ENCODE measurements around the gene GVQW3. TPM values are rescaled to one million over a fixed set of nuclear protein-coding genes. Genes with fewer than 3 reads are reported as not detected.

GVQW3 gene
- 1 to 10 TPM in 3 of 4 donors, under 1 TPM in 1; 0.41 to 4.7 (median 2.2) TPM for total RNA-seq
- polyA plus RNA-seq, result 1 to 10 TPM in 1 of 3 donors, under 1 TPM in 2; 0.60 to 1.9 (median 0.69) TPM

DNA sequence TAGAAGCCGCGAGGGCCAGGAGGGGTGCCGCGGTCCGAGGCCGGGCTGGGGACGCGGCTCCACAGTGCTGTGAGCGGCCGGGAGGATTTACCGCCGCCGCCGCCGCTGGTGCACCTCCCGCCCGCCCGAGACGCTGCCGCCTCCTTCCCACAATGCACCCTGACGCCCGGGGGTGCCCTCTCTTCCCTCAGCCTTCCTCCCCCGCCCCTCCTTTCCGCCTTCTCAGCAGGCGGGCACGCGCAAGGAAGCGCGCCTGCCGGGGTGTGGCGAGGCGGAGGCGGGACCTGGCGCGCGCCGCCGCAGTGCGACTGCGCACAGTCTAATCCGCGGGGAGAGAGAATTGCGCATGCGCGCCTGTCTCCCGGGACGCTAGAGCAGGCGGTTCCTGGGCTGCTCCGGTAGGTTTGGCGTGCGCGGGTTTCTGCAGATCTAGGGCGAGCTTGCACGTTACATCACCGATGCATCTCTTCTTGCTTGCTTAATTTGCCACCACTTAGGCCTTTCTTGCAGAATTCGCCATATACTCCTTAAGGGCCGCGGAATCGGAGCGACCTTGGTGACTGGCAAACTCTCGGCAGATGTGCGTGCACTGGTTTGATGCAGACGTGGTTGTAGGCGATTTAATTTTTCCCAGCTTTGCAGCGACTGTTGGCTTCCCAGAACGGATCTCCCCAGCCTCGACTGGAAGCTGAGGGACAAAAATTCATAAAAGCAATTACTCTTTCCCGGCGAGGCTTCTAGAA, at the start of gene GVQW3, which contains the start of gene THAP12:
Gene GVQW3, plus strand, starts transcription at position 347 of the 743 bp plus-strand sequence. CDS start 506 bp downstream, outside the sequence.
Gene THAP12, minus strand, starts transcription at position 156 of the 743 bp plus-strand sequence. CDS start 296 bp downstream, outside the sequence.
- Histone ChIP-seq H3K4me1 (peaks cover 0 to 43% (median 28%) of the 10 kb centered on the region in 4 donors), H3K36me3 (peaks cover 0 to 6% (median 0%) of the 10 kb centered on the region in 4 donors), H3K4me3 (peak within 1 kb of the TSS; percentile 69 to 92 (median 86)), H3K27ac (peak within 1 kb of the TSS; percentile 82 to 86 (median 86)), H3K9me3 (no peaks in the 10 kb centered on the region), H3K27me3 (no peaks in the 10 kb centered on the region)
- 0 to 1% methylated on average over 69 of the region's 69 CpGs for WGBS, 2 donors
- peak; percentile 35 to 95 (median 70) for TF ChIP-seq POLR2AphosphoS5 (IDR thresholded peaks at IDR 0.05)
- TF ChIP-seq, protein P1, sequence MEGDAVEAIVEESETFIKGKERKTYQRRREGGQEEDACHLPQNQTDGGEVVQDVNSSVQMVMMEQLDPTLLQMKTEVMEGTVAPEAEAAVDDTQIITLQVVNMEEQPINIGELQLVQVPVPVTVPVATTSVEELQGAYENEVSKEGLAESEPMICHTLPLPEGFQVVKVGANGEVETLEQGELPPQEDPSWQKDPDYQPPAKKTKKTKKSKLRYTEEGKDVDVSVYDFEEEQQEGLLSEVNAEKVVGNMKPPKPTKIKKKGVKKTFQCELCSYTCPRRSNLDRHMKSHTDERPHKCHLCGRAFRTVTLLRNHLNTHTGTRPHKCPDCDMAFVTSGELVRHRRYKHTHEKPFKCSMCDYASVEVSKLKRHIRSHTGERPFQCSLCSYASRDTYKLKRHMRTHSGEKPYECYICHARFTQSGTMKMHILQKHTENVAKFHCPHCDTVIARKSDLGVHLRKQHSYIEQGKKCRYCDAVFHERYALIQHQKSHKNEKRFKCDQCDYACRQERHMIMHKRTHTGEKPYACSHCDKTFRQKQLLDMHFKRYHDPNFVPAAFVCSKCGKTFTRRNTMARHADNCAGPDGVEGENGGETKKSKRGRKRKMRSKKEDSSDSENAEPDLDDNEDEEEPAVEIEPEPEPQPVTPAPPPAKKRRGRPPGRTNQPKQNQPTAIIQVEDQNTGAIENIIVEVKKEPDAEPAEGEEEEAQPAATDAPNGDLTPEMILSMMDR (IDR thresholded peaks at IDR 0.05), result no peak
- TF ChIP-seq EP300 (IDR thresholded peaks at IDR 0.05), result peak in 1 of 4 donors; percentile 25
- TF ChIP-seq POLR2A (IDR thresholded peaks at IDR 0.05), result peak in 1 of 2 donors; percentile 23
- intact Hi-C loops (cut with DNase I), result loop anchor here (1.0 to 2.0 kb wide), 2 partner anchors 63 to 146 kb away; no protein-coding TSS in a partner anchor
- peak; percentile 99 for DNase-seq

DNA sequence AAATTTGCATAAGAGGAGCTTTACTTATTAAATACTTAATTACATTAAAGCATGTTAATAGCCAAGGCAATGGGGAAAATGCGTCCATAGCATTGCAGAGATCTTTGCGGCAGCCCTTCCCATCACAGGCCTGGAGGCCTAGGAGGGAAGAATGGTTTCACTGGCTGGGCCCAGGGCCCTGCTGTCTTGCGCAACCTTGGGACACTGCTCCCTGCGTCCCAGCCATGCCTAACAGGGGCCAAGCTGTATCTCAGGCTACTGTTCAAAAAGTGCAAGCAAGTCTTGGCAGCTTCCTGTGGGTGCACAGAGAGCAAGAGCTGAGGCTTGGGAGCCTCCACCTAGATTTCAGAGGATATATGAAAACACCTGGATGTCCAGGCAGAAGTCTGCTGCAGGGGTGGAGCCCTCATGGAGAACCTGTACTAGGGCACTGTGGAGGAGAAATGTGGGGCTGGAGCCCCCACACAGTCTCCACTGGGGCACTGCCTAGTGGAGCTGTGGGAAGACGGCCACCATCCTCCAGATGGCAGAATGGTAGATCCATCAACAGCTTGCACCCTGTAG, 46.2 kb upstream of the GVQW3 start:
- intact Hi-C loops (cut with DNase I), result no loop called here
- no peak for DNase-seq
- H3K9me3 ChIP-seq, result peaks cover 0 to 10% (median 0%) of the 10 kb centered on the region in 4 donors
- no peaks in the 10 kb centered on the region for H3K27me3 ChIP-seq
- H3K4me3 ChIP-seq, result no peak overlapping the region
- H3K4me1 ChIP-seq, result no peaks in the 10 kb centered on the region
- H3K36me3 ChIP-seq, result no peaks in the 10 kb centered on the region
- WGBS, 2 donors, result 97 to 98% methylated on average over 5 of the region's 5 CpGs
- TF ChIP-seq, protein P1 (IDR thresholded peaks at IDR 0.05), result no peak
- TF ChIP-seq EP300 (IDR thresholded peaks at IDR 0.05), result no peak
- no peak for TF ChIP-seq POLR2A (IDR thresholded peaks at IDR 0.05)
- no peak for TF ChIP-seq POLR2AphosphoS5 (IDR thresholded peaks at IDR 0.05)
- H3K27ac ChIP-seq, result no peak overlapping the region

DNA sequence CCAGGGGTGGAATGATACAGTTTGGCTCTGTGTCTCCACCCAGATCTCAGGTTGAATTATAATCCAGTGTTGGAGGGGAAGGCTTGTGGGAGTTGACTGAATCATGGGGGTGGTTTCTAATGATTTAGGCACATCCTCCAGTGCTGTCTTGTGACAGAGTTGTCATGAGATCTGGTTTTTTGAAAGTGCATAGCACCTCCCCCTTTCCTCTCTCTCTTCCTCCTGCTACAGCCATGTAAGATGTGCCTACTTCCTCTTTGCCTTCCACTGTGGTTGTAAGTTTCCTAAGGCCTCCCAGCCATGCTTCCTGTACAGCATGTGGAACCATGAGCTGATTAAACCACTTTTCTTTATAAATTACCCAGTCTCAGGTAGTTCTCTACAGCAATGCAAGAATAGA, 45.3 kb upstream of the GVQW3 start:
- no peak overlapping the region for H3K4me3 ChIP-seq
- H3K27ac ChIP-seq, result no peak overlapping the region
- H3K9me3 ChIP-seq, result peaks cover 0 to 10% (median 0%) of the 10 kb centered on the region in 4 donors
- H3K27me3 ChIP-seq, result no peaks in the 10 kb centered on the region
- TF ChIP-seq, protein P1 (IDR thresholded peaks at IDR 0.05), result no peak
- no peak for TF ChIP-seq POLR2A (IDR thresholded peaks at IDR 0.05)
- TF ChIP-seq EP300 (IDR thresholded peaks at IDR 0.05), result no peak
- TF ChIP-seq POLR2AphosphoS5 (IDR thresholded peaks at IDR 0.05), result no peak
- no peaks in the 10 kb centered on the region for H3K36me3 ChIP-seq
- DNase-seq, result no peak
- intact Hi-C loops (cut with DNase I), result no loop called here
- H3K4me1 ChIP-seq, result no peaks in the 10 kb centered on the region

DNA sequence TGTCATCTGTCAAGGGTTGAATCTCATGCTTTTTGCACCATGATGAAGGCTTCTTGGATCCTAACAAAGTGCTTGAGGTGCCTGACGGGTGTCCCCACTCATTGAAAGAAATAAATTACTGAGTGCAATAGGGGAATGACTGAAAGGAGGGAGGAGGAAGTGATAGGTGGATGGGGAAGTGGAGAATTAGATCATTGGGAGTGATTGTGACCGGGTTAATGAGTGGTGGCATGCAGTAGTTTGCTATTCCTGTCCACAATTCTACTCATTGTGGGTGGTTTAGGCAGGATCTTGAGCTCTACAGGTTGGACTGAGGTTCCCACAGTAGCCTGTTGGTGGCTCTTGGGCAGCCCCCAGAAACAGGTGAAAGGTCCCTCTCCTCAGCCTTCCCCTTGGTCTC, 44.5 kb upstream of the GVQW3 start:
- Histone ChIP-seq H3K9me3 (peaks cover 0 to 10% (median 0%) of the 10 kb centered on the region in 4 donors), H3K4me3 (no peak overlapping the region), H3K27me3 (no peaks in the 10 kb centered on the region), H3K27ac (no peak overlapping the region), H3K36me3 (no peaks in the 10 kb centered on the region), H3K4me1 (no peaks in the 10 kb centered on the region)
- WGBS, 2 donors, result 86 to 91% methylated on average over 2 of the region's 2 CpGs
- no peak for TF ChIP-seq EP300 (IDR thresholded peaks at IDR 0.05)
- no peak for TF ChIP-seq POLR2A (IDR thresholded peaks at IDR 0.05)
- TF ChIP-seq, protein P1 (IDR thresholded peaks at IDR 0.05), result no peak
- TF ChIP-seq POLR2AphosphoS5 (IDR thresholded peaks at IDR 0.05), result no peak
- intact Hi-C loops (cut with DNase I), result no loop called here
- no peak for DNase-seq

Measured in sigmoid colon (tissue), 7 donors.